IPS DF 6.9 (cell line): ENCODE measurements around the gene ZNF24.

ENCODE experiments used
- DNase-seq: peaks from one replicate; pipeline ENCODE4 v3.0.0-alpha.2; 2013; ENCODE audit warnings: low read depth, low spot score
- H3K27ac ChIP-seq: one replicate; pipeline ENCODE4 v1.5.1; 2013; ENCODE audit warnings: low read length, control low read depth
- H3K27me3 ChIP-seq: 2 replicates; pipeline ENCODE4 v1.6.1; 2013; ENCODE audit warnings: mild to moderate bottlenecking, low read length; ENCODE audit not compliant: control insufficient read depth, insufficient read depth
- H3K36me3 ChIP-seq: 2 replicates; pipeline ENCODE4 v1.6.1; 2013; ENCODE audit warnings: low read length; ENCODE audit not compliant: control insufficient read depth, insufficient read depth
- H3K4me1 ChIP-seq: 2 replicates; pipeline ENCODE4 v1.6.1; 2013; ENCODE audit warnings: low read length; ENCODE audit not compliant: control insufficient read depth, insufficient read depth
- H3K4me3 ChIP-seq: 2 replicates; pipeline ENCODE4 v1.5.1; 2013; ENCODE audit warnings: mild to moderate bottlenecking, low read length
- H3K9me3 ChIP-seq: 2 replicates; pipeline ENCODE4 v1.6.1; 2013; ENCODE audit warnings: low read length, inconsistent platforms; ENCODE audit not compliant: control insufficient read depth, insufficient read depth
- WGBS: extraction: QIAGEN DNeasy Blood & Tissue Kit; methylation state at CpG from one replicate; pipeline ENCODE4 v1.1.7; 2013; ENCODE audit warnings: mixed read lengths, missing lambda C conversion rate; ENCODE audit not compliant: insufficient read length, insufficient coverage; 5-methylcytosine and 5-hydroxymethylcytosine counted together

The ZNF24 gene

DNA sequence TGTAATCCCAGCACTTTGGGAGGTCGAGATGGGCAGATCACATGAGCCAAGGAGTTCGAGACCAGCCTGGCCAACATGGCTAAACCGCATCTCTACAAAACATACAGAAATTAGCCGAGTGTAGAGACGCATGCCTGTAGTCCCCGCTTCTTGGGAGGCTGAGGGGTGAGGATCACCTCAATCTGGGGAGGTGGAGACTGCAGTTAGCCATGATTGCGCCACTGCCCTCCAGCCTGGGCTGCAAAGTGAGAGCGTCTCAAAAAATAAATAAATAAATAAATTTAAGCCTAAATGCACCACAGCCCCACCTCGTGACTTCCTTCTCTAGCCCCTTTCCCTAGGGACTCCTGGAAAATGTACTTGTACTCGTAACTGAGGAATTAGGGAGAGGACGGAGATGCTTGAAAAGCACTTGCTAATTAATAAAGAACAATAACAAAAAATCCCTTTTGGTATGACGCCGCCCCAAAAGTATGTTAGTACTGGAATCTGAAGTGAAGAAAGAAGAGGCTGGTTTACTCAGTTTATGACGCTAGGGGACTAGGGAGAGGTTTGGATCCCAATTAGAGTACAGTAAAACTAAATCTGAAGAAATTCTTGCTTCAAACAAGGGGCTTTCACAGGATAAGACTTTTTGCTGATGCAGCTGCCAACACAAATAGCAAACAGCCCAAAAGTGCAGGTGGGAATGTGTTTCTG lies 33.8 kb upstream of the ZNF24 start:
- Histone ChIP-seq H3K27me3 (no peaks in the 10 kb centered on the region), H3K4me1 (no peaks in the 10 kb centered on the region), H3K27ac (no peak overlapping the region), H3K4me3 (no peak overlapping the region), H3K36me3 (no peaks in the 10 kb centered on the region), H3K9me3 (no peaks in the 10 kb centered on the region)
- no peak for DNase-seq
- no CpG with 5 or more reads among the region's 14 CpGs for WGBS

- no peaks in the 10 kb centered on the region for H3K36me3 ChIP-seq
- no CpG with 5 or more reads among the region's 78 CpGs for WGBS
- H3K9me3 ChIP-seq: no peaks in the 10 kb centered on the region
- no peaks in the 10 kb centered on the region for H3K27me3 ChIP-seq
- no peak for DNase-seq
- peak within 1 kb of the TSS; percentile 67 for H3K4me3 ChIP-seq
- H3K4me1 ChIP-seq: no peaks in the 10 kb centered on the region
- H3K27ac ChIP-seq: no peak within 1 kb of the TSS
These were observed 32.8 kb upstream of the ZNF24 start, which contains the start of gene ZNF396 for GRCh38 chr18:35376742-35377695. Gene ZNF396, minus strand, starts transcription at chr18:35377337. Its CDS starts 3,045 bp downstream, at chr18:35374292.

DNA sequence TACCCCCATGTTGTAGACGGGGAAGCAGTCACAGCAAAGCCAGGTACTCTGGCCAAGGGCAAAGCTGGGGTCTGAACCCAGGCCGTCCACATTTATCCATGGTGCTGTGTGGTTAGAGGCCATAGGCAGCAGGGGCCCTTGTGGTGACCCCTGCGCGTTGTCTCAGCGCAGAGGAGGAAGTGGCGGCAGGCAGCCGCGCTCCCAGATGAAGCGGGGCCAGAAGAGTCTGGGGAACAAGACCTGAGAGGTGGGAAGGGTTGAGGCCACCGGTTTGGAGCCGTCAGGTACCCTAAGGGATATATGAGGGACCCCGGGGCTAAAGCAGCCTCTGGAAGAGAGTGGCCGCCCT lies 32.1 kb upstream of the ZNF24 start:
- H3K4me3 ChIP-seq: peak overlapping the region; percentile 67

GRCh38 chr18:35374708-35375107 lies 30.5 kb upstream of the ZNF24 start:
- Histone ChIP-seq H3K27ac (no peak overlapping the region), H3K27me3 (no peaks in the 10 kb centered on the region), H3K36me3 (no peaks in the 10 kb centered on the region), H3K4me3 (no peak overlapping the region), H3K9me3 (no peaks in the 10 kb centered on the region), H3K4me1 (no peaks in the 10 kb centered on the region)
- WGBS: no CpG with 5 or more reads among the region's 4 CpGs
- DNase-seq: no peak

More for the DNA sequence above, 32.1 kb upstream of the ZNF24 start:
- Histone ChIP-seq H3K27me3 (no peaks in the 10 kb centered on the region), H3K36me3 (no peaks in the 10 kb centered on the region), H3K4me1 (no peaks in the 10 kb centered on the region), H3K27ac (no peak overlapping the region), H3K9me3 (no peaks in the 10 kb centered on the region)
- no peak for DNase-seq
- no CpG with 5 or more reads among the region's 13 CpGs for WGBS

- no CpG with 5 or more reads among the region's 1 CpG for WGBS
- no peak overlapping the region for H3K27ac ChIP-seq
- H3K36me3 ChIP-seq: no peaks in the 10 kb centered on the region
- H3K4me3 ChIP-seq: no peak overlapping the region
- H3K4me1 ChIP-seq: no peaks in the 10 kb centered on the region
- H3K27me3 ChIP-seq: no peaks in the 10 kb centered on the region
- no peak for DNase-seq
- no peaks in the 10 kb centered on the region for H3K9me3 ChIP-seq
These were observed 27.4 kb upstream of the ZNF24 start for GRCh38 chr18:35371412-35372195.

GRCh38 chr18:35369126-35369525 lies 24.9 kb upstream of the ZNF24 start:
- Histone ChIP-seq H3K9me3 (no peaks in the 10 kb centered on the region), H3K27me3 (no peaks in the 10 kb centered on the region), H3K36me3 (no peaks in the 10 kb centered on the region), H3K4me1 (no peaks in the 10 kb centered on the region), H3K4me3 (no peak overlapping the region), H3K27ac (no peak overlapping the region)
- WGBS: no CpG with 5 or more reads among the region's 6 CpGs
- DNase-seq: no peak

DNA sequence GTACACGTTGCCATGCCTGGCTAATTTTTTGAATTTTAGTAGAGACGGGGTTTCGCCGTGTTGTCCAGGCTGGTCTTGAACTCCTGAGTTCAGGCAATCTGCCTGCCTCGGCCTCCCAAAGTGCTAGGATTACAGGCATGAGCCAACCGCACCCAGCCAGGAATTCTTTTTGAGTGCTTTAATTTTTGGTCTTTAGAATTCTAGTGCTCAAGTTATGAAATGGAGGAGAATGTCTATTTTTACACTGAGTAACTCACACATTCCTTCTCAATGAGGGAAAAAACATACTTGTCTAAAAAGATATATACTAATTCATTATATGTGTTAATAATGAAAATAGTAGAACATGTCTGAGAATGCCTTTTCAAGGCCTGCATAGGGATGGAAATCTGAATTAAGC lies 24.4 kb upstream of the ZNF24 start:
- Histone ChIP-seq H3K27ac (no peak overlapping the region), H3K4me1 (no peaks in the 10 kb centered on the region)
- DNase-seq: no peak

DNA sequence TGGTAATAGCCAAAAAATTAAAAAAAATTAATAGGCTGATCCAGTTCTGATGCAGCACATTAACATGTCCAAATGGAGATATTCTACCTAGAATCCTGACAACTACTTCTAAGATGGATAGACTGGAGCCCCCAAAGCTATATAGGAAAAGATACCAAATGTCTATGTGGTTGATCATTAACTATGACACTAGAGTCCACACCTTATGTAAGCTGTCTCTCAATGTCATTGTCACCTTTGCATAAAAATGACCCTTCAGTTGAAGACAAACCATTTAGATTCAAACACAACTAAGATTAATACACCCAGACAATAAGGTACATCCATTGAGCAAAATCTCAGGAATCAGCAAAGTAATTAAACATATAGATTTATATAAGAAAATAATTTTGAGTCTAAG lies 18.3 kb upstream of the ZNF24 start:
- no peaks in the 10 kb centered on the region for H3K36me3 ChIP-seq
- DNase-seq: no peak
- no peaks in the 10 kb centered on the region for H3K9me3 ChIP-seq
- H3K27me3 ChIP-seq: no peaks in the 10 kb centered on the region
- H3K4me3 ChIP-seq: no peak overlapping the region
- no peaks in the 10 kb centered on the region for H3K4me1 ChIP-seq
- H3K27ac ChIP-seq: no peak overlapping the region

More for the DNA sequence above, 24.4 kb upstream of the ZNF24 start:
- no peaks in the 10 kb centered on the region for H3K36me3 ChIP-seq
- H3K4me3 ChIP-seq: no peak overlapping the region
- WGBS: no CpG with 5 or more reads among the region's 6 CpGs
- H3K27me3 ChIP-seq: no peaks in the 10 kb centered on the region
- H3K9me3 ChIP-seq: no peaks in the 10 kb centered on the region

DNA sequence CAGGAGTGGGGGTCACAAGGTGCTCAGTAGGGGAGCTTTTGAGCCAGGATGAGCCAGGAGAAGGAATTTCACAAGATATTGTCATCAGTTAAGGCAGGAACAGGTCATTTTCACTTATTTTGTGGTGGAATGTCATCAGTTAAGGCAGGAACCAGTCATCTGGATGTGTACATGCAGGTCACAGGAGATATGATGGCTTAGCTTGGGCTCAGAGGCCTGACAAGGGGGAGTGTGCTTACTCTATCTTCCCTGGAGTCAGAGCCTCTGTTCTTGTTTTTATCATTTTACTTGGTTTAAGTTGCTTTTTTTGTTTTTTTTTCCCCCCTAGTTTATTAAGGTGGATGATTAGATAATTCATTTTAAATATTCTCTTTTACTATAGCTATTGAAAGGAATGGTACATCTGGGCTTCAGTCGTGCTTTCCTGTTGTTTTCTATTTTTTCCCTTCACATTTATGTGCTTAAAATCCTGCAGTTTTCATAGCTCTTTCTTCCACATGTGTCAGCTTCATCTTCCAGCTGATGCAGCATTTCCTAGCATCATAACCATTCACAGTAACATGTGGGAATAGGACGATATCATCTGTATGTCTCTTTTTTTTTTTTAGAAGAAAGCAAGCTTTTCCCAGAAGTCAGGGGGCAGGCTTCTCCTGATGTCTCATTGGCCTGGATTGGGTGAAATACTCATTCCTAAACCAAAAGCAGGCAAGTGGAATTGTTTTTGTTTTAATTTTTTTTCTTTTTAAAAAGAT lies 17.5 kb upstream of the ZNF24 start:
- Histone ChIP-seq H3K36me3 (no peaks in the 10 kb centered on the region), H3K4me3 (no peak overlapping the region), H3K27me3 (no peaks in the 10 kb centered on the region), H3K9me3 (no peaks in the 10 kb centered on the region), H3K4me1 (no peaks in the 10 kb centered on the region), H3K27ac (no peak overlapping the region)
- DNase-seq: no peak
- WGBS: no CpG with 5 or more reads among the region's 2 CpGs
